ENCODE measurements around the gene DLL3.

Gene DLL3

DNA sequence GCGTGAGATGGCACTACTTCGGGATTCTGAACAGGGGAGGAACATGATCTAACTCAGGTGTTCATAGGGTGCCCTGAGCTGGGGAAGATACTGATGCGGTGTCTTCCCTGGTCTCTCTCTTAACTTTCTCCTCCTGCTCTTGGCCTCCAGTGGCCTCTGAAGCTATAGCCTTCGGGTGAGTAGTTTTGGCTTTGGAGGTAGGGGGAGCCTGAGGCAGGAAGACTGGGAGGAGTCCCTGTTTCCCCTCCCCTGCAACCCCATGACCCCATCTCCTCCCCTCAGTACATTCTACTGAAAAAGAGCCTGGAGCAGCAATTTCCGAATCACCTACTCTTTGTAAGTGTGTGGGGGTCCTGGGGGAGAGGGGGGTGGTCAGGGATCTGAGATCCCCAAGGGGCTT lies 19.7 kb downstream of the DLL3 start:
- no peak for DNase-seq

DNA sequence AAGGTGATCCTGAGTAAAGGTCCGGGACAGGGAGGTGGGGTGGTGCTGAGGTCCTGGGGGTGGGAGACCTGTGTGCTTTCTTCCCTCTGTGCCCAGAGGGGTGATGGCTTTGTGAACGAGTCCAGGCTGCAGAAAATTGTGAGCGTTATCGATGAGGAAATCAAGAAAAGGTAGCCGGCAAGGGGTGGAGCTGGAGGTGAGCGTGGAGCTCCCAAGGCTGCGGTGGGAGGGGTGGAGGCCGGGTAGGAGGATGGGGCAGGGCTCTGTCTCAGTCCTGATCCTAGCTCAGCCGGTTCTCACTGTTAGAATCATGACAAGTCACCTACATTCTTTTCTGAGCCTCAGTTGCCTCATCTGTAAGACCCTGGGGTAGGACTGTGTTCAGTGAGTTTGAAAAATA lies 20.2 kb downstream of the DLL3 start:
- no peak for DNase-seq

DNA sequence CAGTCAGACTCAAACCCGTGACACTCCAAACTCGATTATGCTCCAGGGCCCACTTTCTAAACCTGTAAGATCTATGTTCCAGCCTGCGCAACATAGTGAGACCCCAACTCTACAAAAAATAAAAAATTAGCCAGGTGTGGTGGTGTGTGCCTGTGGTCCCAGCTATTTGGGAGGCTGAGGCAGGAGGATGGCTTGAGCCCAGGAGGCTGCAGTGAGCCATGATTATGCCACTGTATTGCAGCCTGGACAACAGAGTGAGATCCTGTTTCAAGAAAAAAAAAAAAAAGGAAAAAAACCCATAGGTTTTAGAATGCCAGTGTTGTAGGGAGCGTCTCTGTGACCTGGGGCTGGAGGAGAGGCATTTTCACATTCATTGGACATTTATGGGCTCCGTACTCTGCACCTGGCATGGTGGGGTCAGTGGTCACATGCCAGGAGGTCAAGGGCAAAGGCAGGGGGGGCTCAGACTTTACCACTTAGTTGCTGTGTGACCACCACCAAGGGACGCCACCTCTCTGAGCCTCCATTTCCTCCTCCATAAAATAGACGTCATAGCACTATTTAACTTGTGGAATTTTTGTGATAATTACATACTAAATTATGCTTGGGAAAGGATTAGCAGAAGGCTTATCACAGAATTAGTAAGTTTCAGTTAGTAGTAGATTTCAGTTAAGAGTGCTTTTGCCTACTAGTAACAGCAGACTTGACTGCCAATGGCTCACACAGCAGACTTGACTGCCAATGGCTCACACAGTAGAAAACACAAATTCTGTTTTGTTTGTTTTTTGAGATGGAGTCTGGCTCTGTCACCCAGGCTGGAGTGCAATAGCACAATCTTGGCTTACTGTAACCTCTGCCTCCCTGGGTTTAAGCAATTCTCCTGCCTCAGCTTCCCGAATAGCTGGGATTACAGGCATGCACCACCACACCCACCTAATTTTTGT lies 22.1 kb downstream of the DLL3 start:
- no peak for DNase-seq

DNA sequence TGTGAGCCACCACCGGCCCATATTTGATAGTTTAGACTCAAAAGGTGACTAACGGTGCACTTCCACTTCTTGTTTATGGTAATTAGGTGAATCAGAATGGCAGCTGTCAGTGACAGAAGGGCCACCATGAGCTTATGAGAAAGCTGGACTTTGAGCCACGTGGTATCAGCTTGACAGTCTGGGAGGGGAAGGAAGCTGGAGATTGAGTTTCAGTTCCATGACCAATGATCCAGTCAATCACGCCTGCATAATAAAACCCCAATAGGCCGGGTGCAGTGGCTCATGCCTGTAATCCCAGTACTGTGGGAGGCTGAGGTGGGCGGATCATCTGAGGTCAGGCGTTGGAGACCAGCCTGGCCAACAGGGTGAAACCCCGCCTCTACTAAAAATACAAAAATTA lies 25.7 kb downstream of the DLL3 start:
- no peak for DNase-seq

DNA sequence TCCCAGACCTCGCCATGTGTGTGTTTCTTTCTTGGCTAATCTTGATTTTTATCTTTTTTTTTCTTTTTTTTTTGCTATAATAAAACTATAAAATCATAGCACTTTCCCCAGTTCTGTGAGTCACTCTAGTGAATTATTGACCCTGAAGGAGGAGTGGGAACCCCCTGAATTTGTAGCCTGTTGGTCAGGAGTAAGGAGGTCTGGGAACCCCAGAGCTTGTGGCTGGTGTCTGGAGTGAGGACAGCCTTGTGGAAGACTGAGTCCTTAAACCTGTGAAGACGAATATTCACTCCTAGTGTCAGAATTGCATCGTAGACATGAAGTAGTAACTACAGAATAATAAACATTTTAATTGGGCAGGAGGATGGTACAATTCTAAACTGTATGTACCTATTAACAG lies 26.5 kb downstream of the DLL3 start:
- DNase-seq, result no peak

DNA sequence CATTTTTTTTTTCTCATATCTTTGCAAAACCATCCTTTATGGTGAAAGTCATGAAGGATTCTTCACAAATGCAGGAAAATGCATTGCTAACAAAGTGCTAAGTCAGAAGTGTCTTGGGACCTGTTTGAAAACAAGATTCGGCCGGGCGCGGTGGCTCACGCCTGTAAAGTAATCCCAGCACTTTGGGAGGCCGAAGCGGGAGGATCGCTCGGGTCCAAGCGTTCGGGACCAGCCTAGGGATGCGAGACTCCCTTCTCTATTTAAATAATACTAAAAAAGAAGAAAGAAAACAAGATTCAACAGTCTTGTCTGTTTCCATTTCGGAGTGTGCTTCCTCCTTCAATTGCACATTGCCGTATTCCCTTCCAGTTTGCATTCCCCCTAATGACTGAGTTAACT lies 33.1 kb downstream of the DLL3 start:
- no peak for DNase-seq

DNA sequence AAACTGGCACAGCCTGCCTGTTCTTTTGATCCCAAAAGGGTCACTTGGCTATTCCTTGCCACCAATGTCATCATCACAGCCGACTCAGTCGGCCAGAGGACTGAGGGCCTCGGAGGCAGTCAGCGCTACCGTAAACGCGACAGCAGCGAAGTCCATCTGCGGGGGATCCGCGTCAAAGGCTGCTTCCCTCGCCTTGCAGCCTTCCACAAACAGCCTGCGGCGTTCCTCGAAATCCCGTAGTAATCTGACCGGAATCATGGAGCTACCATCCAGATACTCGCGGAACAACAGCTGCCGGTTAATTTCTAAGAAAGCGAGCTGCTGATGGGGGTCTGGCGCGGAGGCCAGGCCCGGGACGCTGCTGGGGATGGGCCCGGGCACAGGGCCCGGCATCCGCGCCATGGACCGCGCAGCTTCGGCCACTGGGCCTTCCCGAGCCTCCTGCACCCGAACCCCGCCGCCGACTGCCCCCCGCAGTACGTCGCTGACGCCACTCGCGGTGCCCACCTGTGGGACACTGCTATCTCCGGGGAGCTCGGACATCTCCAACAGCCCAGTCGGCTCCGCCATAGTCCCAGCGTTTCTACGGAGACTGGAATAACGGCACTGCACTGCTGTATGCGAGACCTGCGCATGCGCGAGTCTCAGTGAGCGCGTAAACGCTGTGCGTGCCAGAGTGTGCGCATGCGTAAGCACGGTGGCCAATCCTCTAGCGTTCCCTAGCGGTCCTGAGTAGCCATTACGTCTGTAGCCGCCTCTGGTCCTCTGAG lies 33.7 kb downstream of the DLL3 start, which contains the start of gene EID2B:
Gene EID2B (minus strand): TSS at position 620 of the 770 bp plus-strand sequence. CDS start 50 bp downstream, at position 570.
- peak; percentile 90 for DNase-seq

DNA sequence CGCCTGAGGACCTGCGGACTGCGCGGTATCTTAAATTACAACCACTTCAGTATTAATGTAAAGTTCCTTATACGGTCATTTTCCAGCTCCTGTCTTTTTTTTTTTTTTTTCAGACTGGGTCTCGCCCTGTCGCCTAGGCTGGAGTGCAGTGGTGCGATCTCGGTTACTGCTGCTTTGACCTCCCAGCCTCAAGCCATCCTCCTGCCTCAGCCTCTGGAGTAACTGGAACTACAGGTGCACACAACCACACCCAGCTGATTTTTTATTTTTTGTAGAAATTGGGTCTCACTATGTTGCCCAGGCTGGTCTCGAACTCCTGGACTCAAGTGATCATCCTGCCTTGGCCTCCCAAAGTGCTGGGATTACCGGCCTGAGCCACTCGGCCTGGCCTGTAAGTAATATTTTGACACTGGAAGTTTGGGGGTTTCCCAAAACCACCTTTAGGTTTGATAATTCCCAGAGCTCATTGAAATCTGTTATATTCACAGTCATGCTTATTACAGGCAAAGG lies 34.3 kb downstream of the DLL3 start:
- no peak for DNase-seq

DNA sequence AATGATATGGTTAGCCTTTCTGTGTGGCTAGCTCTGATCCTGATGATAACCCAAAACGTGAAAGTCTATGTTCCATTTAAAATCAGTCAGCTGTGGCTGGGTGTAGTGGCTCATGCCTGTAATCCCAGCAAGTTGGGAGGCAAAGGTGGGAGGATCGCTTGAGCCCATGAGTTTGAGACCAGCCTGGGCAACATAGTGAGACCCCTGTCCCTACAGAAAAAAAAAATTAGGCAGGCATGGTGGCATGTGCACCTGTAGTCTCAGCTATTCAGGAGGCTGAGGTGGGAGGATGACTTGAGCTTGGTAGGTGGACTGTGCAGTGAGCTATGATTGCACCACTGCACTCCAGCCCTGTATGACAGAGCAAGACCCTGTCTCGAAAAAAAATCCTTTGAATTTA lies 35.0 kb downstream of the DLL3 start:
- DNase-seq, result no peak

DNA sequence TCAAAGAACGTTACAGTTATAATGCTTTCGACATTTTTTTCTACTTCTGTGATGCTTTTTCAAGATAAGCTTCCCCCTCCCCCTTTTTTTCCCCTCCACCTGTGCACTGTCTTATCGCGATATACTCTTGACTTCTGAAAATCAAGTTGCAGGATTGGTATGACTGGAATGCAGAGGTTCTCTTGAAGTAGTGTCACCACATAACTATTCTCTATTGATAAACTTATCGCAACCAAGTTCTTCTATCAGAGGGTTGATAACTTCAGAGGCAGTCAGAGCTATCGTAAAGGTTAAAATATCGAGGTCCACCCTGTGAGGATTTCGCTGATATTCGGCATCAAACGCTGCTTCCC lies 40.4 kb downstream of the DLL3 start:
- DNase-seq, result no peak

DNA sequence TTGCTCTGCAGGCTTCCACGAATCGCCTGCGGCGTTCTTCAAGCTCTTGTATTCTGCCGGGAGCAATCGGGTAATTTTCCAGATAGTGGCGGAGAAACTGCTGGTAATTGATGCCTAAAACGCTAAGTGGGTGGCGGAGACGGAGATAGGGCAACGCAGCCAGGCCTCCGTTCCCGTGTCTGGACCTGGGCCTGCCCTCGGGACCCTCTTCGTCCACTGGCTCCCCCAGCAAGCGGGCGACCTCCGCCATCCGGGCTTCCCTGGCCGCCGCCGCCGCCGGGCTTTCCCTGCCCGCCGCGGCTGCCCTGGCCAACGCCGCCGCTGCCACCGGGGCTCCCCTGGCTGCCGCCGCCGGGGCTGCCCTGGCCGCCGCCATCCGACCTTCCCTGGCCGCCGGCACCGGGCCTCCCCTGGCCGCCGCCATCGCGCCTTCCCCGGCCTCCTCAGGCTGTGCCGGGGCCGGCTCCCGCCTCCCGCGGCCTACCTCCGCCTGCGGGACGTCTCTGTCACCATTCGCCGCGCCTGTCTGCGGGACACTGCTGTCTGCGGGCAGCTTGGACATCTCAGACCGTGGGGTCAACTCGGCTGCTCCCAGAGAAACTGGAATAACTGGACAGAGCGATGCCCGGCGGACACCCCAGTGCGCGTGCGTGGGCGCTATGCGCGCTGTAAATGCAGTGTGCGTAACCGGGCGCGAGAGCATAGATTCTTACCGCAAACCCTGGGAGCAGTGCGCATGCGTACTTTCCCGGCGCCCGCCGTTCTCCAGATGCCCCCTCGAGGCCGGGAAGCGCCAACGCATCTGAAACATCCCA lies 41.0 kb downstream of the DLL3 start, which contains the start of gene EID2:
Gene EID2 (minus strand): TSS at position 644 of the 815 bp plus-strand sequence. CDS start 82 bp downstream, at position 562.
- DNase-seq, result peak; percentile 93

DNA sequence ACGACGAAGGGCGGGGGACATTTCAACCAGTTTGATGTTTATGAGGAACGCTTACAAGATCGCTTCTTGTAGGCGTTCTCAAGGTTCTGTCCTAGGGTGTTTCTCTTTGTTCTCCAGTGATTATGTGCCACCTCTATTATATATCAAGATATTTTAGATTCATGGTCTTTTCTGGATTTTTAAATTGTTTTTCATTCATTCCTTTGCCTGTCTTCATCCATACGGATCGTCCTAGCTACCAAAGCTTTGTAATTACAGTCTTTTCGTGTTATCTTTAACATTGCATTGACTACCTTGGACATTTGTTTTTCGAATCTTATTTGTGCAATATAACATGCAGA lies 41.6 kb downstream of the DLL3 start:
- no peak for DNase-seq

DNA sequence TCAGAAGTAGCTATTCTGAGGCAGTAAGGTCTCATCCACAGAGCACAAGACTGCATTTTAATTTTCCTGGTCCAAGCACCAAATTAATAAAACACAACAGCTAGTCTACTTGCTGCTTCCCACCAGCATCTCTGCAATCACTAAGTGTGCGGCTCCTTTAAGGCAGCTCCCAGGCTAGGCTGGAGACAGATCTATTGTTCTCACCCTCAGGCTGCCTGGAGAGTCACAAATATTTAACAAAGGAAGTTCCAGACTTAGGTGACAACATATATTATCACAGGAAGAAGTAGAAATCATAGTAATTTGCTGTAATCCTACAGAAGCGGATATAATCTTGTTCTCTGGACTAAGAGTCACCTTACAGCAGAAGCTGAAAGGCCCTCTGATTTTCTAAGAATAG lies 43.5 kb downstream of the DLL3 start:
- DNase-seq, result no peak

DNA sequence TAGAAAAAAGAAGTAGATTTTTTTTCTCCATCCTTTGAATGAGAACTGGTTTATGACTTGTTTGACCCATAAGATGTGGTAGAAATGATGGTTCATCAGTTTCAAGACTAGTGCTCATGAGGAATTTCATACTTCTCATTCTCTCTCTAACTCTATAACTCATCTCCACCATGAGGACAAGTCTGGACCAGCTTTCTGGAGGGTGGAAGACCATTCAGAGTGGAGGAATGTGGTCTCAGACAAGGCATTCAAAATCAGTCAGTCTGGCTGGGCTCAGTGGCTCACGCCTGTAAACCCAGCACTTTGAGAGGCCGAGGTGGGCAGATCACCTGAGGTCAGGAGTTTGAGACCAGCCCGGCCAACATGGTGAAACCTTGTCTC lies 44.7 kb downstream of the DLL3 start:
- DNase-seq, result no peak

DNA sequence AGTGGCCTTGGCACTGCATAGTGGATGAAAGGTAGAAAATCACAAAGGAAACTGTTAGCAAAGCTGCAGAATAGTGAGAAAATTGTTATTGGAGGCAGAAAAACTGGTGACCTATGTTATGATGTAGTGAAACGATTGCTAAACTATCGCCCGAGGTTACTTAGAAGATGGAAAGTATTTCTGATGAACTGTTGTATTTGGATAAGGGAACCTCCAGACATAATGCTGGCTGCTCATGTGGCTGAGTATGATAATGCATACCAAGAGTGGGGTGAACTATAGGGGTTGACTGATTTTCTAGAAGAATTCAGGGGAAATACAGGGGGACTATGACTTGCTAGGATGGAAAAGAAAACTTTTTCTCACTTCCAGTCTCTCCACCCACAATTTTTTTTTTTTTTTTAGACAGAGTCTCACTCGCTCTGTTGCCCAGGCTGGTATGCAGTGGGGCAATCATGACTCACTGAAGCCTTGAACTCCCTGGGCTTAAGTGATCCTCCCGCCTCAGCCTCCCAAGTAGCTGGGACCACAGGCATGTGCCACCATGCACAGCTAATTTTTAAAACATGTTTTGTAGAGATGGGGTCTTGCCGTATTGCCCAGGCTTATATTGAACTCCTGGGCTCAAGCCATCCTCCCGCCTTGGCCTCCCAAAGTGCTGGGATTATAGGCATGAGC lies 45.6 kb downstream of the DLL3 start:
- no peak for DNase-seq

DNA sequence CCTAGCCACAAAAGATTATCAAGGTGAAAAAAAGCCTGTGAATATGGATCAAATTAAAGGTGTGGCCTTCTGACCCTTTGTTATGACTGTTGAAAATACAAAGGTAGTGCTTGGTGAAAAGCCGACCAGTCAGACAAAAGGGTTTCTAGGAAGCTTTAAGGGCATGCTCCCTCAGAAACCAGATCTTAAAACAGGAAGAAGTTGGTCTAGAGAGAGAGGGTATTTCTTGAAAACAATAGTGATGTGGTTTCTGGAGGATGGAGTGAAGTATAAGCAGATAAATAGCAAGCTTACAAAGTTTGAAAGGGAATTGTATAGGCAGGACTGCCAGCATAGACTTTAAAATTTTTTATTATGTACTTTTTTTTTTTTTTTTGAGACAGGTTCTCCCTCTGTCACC lies 46.2 kb downstream of the DLL3 start:
- DNase-seq, result no peak

DNA sequence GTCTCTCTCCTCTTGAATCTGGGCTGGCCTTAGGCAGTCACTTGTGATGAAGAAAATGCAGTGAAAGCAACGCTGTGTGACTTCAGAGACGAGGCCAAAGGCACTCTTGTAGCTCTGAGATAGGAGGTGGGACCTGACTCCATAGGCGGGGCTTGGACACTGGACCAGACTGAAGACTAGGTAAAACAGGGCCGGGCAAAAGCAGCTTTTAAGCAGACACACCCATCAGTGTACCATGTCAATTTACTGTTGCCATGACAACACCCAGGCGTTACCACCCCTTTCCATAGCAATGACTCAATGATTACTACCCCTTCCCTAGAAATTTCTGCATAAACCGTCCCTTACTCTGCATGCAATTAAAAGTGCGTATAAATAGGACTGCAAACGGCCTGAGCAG lies 47.9 kb downstream of the DLL3 start:
- DNase-seq, result no peak

DNA sequence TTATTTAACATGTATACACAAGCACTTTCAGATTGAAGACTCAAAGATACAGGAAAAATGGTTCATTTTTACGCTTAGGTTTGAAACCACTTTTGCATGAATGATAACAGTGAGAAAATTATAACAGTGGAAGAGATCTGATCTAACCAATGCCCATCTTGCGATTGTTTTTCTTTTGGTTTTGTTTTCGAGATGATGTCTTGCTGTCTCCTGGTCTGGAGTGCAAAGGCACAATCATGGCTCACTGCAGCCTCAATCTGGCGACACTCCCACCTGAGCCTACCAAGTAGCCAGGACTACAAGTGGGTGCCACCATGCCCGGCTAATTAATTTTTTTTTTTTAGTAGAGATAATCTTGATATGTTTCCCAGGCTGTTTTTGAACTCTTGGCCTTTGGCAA lies 51.5 kb downstream of the DLL3 start:
- no peak for DNase-seq

DNA sequence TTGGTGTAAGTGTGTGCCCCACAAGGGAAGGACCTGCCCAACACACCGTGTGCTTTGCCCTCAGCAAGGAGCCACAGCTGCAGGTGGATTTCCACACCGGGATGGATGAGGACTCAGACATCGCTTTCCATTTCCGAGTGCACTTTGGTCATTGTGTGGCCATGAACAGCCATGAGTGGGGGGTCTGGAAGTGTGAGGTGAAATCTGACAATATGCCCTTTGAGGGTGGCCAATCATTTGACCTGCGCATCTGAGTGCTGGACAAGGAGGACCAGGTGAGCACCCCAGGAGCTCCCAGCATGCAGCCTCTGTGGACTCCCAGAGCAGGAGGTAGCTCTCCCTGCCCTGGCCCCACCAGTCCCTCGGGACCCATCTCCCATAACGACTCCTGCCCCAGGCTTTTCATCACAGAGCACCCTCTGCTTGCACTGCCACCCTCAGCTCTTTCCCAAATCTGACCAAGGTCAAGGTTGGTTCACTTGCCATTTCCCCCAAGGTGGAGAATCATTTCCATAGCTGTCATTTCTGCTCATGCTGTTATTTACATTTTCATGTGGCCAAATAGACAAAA lies 54.4 kb downstream of the DLL3 start:
- DNase-seq, result no peak

DNA sequence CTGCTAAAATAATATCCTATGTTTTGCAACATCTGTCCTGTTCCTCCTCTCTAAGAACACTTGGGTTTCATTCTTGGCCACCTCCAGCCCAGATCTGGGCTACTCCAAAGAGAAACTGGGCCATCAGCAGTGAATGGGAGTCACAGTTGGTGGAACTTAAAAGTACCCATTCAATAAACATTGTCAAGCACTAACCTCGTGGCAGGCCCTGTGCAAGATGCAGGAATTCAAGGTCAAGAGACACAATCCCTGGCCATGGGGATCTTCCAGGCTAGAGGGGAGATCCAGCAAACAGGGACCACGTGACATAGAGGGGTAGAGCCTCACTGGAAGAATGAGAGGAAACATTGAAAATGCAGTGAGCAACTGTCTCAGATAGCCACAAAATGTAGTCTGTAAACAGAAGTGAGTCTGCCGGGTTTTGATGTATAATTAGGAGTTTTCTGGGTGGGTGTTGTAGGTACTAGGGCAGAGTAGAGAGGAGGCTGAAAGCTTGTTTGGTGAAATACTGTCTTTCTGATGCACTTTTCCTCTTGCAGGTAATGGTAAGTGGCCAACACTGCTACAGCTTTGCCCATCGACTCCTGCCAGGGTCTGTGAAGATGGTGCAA lies 56.1 kb downstream of the DLL3 start:
- no peak for DNase-seq

DNA sequence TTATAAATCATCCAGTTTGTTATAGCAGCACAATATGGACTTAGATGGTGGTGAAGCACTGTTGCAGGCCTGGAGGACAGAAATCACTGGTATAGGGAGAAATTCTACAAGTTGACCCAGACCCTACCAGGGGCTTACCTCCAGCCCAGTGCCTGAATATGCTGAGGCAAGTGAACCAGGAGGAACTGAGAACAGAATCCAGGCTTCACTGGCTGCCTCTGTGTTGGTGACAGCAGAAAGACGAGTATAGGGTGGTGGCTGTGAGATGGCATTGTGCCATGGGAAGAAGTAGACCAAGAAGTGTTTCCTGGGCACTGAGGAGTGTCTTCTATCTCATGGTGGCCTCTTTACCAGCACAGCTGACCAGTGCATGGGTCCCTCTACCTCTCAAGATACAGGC lies 57.1 kb downstream of the DLL3 start:
- no peak for DNase-seq

Data from activated naive CD4-positive, alpha-beta T cell treated with anti-CD3 and anti-CD28 coated beads, Interleukin-2, amount 50 U/mL, for 16 hours (primary cell).